ENCODE data around the gene TMPRSS2.

- TF ChIP-seq, protein P1, sequence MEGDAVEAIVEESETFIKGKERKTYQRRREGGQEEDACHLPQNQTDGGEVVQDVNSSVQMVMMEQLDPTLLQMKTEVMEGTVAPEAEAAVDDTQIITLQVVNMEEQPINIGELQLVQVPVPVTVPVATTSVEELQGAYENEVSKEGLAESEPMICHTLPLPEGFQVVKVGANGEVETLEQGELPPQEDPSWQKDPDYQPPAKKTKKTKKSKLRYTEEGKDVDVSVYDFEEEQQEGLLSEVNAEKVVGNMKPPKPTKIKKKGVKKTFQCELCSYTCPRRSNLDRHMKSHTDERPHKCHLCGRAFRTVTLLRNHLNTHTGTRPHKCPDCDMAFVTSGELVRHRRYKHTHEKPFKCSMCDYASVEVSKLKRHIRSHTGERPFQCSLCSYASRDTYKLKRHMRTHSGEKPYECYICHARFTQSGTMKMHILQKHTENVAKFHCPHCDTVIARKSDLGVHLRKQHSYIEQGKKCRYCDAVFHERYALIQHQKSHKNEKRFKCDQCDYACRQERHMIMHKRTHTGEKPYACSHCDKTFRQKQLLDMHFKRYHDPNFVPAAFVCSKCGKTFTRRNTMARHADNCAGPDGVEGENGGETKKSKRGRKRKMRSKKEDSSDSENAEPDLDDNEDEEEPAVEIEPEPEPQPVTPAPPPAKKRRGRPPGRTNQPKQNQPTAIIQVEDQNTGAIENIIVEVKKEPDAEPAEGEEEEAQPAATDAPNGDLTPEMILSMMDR (IDR thresholded peaks at IDR 0.05), result no peak
- TF ChIP-seq POLR2A (IDR thresholded peaks at IDR 0.05), result no peak
Measured at GRCh38 chr21:41480086-41480690, 27.8 kb downstream of the TMPRSS2 start.

Measured in adrenal gland (tissue), 5 donors.